A172 (cell line): Measurements from ENCODE around the gene ADGRB2. TPM values are rescaled to one million over a fixed set of nuclear protein-coding genes. Genes with fewer than 3 reads are reported as not detected.

Experiments
- DNase-seq: peaks from one replicate; pipeline ENCODE4 v3.0.0-alpha.2; 2015; ENCODE audit warnings: low spot score
- total RNA-seq: library from RNA; depleted of rRNA; stranded (reverse); fragments of >200 nt; shearing (Covaris generic); gene quantifications from 2 replicates; pipeline ENCODE4 v1.2.3, GENCODE V29; 2014; rRNA removed

ADGRB2 gene
- 11.3 and 20.9 TPM in 2 replicates for total RNA-seq

GRCh38 chr1:31764312-31765040 is at the start of gene ADGRB2:
TSS of gene ADGRB2 (minus strand) at chr1:31764340. CDS start at chr1:31757221, 7,119 bp downstream.
- DNase-seq = no peak

- no peak for DNase-seq
Measured at GRCh38 chr1:31812158-31812829, 48.2 kb upstream of the ADGRB2 start.

- DNase-seq = no peak
Measured at GRCh38 chr1:31811605-31812004, 47.5 kb upstream of the ADGRB2 start.

- DNase-seq = no peak
Measured at GRCh38 chr1:31809698-31810097, 45.6 kb upstream of the ADGRB2 start.

GRCh38 chr1:31807273-31808048 is 43.3 kb upstream of the ADGRB2 start:
- DNase-seq = no peak

- DNase-seq = no peak
Measured at GRCh38 chr1:31805318-31805717, 41.2 kb upstream of the ADGRB2 start.

- no peak for DNase-seq
Measured at GRCh38 chr1:31804098-31804497, 40.0 kb upstream of the ADGRB2 start.

GRCh38 chr1:31803610-31804009 is 39.5 kb upstream of the ADGRB2 start:
- no peak for DNase-seq

GRCh38 chr1:31802190-31803150 is 38.3 kb upstream of the ADGRB2 start:
- no peak for DNase-seq

GRCh38 chr1:31801458-31801857 is 37.3 kb upstream of the ADGRB2 start:
- DNase-seq = no peak

GRCh38 chr1:31800674-31800967 is 36.5 kb upstream of the ADGRB2 start:
- DNase-seq = no peak

- no peak for DNase-seq
Measured at GRCh38 chr1:31799895-31800673, 35.9 kb upstream of the ADGRB2 start.

GRCh38 chr1:31799196-31799894 is 35.2 kb upstream of the ADGRB2 start:
- no peak for DNase-seq

GRCh38 chr1:31798433-31799195 is 34.5 kb upstream of the ADGRB2 start:
- DNase-seq = peak; percentile 81

GRCh38 chr1:31798086-31798432 is 33.9 kb upstream of the ADGRB2 start:
- DNase-seq = no peak

GRCh38 chr1:31797216-31797615 is 33.1 kb upstream of the ADGRB2 start:
- DNase-seq = no peak

GRCh38 chr1:31796707-31797106 is 32.6 kb upstream of the ADGRB2 start:
- no peak for DNase-seq

- DNase-seq = peak; percentile 52
Measured at GRCh38 chr1:31795801-31796621, 31.9 kb upstream of the ADGRB2 start.
